ENCODE results near the gene KCNMA1. TPM values are rescaled to one million over a fixed set of nuclear protein-coding genes. Genes with fewer than 3 reads are reported as not detected.

The KCNMA1 gene
- polyA plus RNA-seq, 1 of the 3 experiments (the other 2 are of a cell fraction), result 107 TPM

DNA sequence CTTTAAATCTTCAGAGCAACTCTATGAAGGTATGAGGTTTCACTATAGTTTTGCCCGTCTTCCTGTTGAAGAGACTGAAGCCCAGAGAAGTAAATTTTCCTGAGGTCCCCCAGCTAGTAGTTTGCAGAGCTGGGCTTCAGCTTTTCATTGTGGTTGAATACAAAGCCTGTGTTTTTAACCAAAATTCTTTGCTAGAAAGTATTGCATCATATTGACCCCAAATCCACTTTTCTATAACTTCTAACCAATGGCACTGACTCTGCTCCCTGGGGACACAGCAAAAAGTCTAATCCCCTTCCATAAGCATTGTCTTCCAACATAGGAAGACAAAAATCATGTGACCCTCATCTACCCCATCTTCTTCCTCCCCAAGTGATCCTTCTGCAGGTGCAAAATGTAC is 93.0 kb downstream of the KCNMA1 start (continued):
- TF ChIP-seq EZH2phosphoT487 (IDR thresholded peaks at IDR 0.05; ENCODE audit: borderline replicate concordance, low read depth) (no peak), GABPA (IDR thresholded peaks at IDR 0.05; ENCODE audit: low read depth) (no peak), YY1 (IDR thresholded peaks at IDR 0.05; ENCODE audit: low read depth) (no peak), CHD2 (IDR thresholded peaks at IDR 0.05; ENCODE audit: low read length, partially characterized antibody) (no peak), REST (IDR thresholded peaks at IDR 0.05; ENCODE audit: low read depth, low read length) (no peak)
- TF ChIP-seq, protein P1, sequence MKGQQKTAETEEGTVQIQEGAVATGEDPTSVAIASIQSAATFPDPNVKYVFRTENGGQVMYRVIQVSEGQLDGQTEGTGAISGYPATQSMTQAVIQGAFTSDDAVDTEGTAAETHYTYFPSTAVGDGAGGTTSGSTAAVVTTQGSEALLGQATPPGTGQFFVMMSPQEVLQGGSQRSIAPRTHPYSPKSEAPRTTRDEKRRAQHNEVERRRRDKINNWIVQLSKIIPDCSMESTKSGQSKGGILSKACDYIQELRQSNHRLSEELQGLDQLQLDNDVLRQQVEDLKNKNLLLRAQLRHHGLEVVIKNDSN (IDR thresholded peaks at IDR 0.05; ENCODE audit: borderline replicate concordance, low read depth), result no peak

DNA sequence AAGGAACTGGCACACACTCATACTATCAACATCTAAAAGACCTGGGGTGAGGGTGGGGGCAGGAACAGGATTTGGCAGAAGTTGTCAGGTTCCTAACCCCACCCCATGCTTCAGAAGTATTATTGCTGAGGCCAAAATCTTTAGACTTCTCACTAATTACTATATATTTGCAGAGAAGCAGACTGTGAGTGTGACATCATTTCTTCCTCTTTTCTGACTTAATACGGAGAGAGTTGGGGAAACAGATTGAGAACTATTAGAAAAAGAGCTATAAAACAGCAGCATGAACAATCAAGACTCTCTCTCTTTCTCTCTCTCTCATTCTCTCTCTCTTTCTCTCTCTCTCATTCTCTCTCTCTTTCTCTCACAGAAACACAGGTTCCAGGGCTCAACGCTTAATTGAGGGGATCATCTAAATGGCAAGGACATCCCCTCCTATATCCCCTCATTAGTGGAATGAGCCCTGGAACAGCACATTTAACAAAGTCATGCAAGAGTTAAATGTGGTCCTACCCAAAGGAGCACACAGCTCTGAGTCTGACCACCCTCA is 94.8 kb downstream of the KCNMA1 start:
- Histone ChIP-seq H3K4me1 (ENCODE audit: control insufficient read depth in 1 of 2, insufficient read depth in 2 of 2, low read depth in 1 of 2, low read length in 1 of 2) (no peaks in the 10 kb centered on the region), H2AFZ (ENCODE audit: low read depth) (no peak overlapping the region), H3K4me3 (ENCODE audit: low read depth in 2 of 2, low read length in 1 of 2) (no peak overlapping the region), H3K9me2 (no peaks in the 10 kb centered on the region), H3K9ac (no peak overlapping the region), H3F3A (replicated peaks; ENCODE audit: insufficient read depth) (no peaks in the 10 kb centered on the region), H3K27ac (ENCODE audit: low read depth in 2 of 2, low read length in 1 of 2) (no peak overlapping the region), H4K20me1 (ENCODE audit: insufficient read depth) (no peaks in the 10 kb centered on the region), H3K27me3 (ENCODE audit: insufficient read depth) (no peaks in the 10 kb centered on the region), H3K4me2 (no peak overlapping the region), H3K36me3 (replicated peaks in 1 of 2; ENCODE audit: control insufficient read depth in 1 of 2, insufficient read depth in 2 of 2, low read length in 1 of 2) (no peaks in the 10 kb centered on the region), H3K79me2 (ENCODE audit: insufficient read depth) (0 out of 2 replicates have a peak, but pooled peaks cover 8% of the 10 kb centered on the region), H3K9me3 (no peaks in the 10 kb centered on the region)
- TF ChIP-seq MXI1 (IDR thresholded peaks at IDR 0.05; ENCODE audit: low read depth, low read length) (no peak), FOXJ3 (CRISPR knock-in tag; IDR thresholded peaks at IDR 0.05) (no peak), CHD2 (IDR thresholded peaks at IDR 0.05; ENCODE audit: low read length, partially characterized antibody) (no peak), FOXM1 (IDR thresholded peaks at IDR 0.05; ENCODE audit: low read depth) (no peak), YY1 (IDR thresholded peaks at IDR 0.05; ENCODE audit: low read depth) (no peak)
- ChIA-PET POLR2A (no interaction called here), CTCF (interaction anchor here (1.0 kb wide), 1 partner anchor 150 kb away, joined by 3 read pairs; no protein-coding TSS in a partner anchor)
- DNase-seq, result no peak
- 91% methylated on average over 2 of the region's 2 CpGs for WGBS (ENCODE audit: low lambda C conversion rate)

DNA sequence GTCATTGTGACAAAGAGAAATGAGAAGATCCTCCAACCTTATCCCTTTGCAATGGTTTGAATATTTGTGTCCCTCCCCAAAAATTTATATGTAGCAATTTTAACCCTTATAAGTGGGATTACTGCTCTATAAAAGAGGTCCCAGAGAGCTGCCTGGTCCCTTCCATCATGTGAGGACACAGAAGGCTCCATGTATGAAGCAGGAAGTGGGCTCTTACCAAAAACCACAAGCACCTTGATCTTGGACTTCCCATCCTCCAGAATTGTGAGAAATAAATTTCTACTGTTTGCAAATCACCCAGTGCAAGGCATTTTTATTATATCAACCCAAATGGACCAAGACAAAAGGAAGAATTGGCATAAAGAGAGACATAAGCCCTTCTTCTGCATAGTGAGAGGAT is 95.7 kb downstream of the KCNMA1 start:
- no peak overlapping the region for H3K4me3 ChIP-seq (ENCODE audit: low read depth in 2 of 2, low read length in 1 of 2)
- no peak for TF ChIP-seq REST (IDR thresholded peaks at IDR 0.05; ENCODE audit: low read depth, low read length)
- TF ChIP-seq, protein P2, sequence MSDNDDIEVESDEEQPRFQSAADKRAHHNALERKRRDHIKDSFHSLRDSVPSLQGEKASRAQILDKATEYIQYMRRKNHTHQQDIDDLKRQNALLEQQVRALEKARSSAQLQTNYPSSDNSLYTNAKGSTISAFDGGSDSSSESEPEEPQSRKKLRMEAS (IDR thresholded peaks at IDR 0.05; ENCODE audit: low read depth), result no peak
- no peak for TF ChIP-seq GATA2 (CRISPR knock-in tag; IDR thresholded peaks at IDR 0.05)
- no peak for TF ChIP-seq RXRA (IDR thresholded peaks at IDR 0.05; ENCODE audit: borderline replicate concordance, low read depth)
- no peak for TF ChIP-seq FOXM1 (IDR thresholded peaks at IDR 0.05; ENCODE audit: low read depth)
- no peak overlapping the region for H3K4me2 ChIP-seq
- CTCF ChIA-PET, result no interaction called here
- H3K9me2 ChIP-seq, result no peaks in the 10 kb centered on the region
- H3K79me2 ChIP-seq (ENCODE audit: insufficient read depth), result 0 out of 2 replicates have a peak, but pooled peaks cover 8% of the 10 kb centered on the region
- H3K4me1 ChIP-seq (ENCODE audit: control insufficient read depth in 1 of 2, insufficient read depth in 2 of 2, low read depth in 1 of 2, low read length in 1 of 2), result peaks cover 0 to 3% of the 10 kb centered on the region in 2 experiments; a peak in 1 of 4 replicates
- no peaks in the 10 kb centered on the region for H3K9me3 ChIP-seq
- H3F3A ChIP-seq (replicated peaks; ENCODE audit: insufficient read depth), result no peaks in the 10 kb centered on the region
- no peak for DNase-seq
- no peaks in the 10 kb centered on the region for H4K20me1 ChIP-seq (ENCODE audit: insufficient read depth)
- H3K9ac ChIP-seq, result no peak overlapping the region
- H3K27ac ChIP-seq (ENCODE audit: low read depth in 2 of 2, low read length in 1 of 2), result no peak overlapping the region
- POLR2A ChIA-PET, result no interaction called here
- H3K36me3 ChIP-seq (replicated peaks in 1 of 2; ENCODE audit: control insufficient read depth in 1 of 2, insufficient read depth in 2 of 2, low read length in 1 of 2), result no peaks in the 10 kb centered on the region
- no peaks in the 10 kb centered on the region for H3K27me3 ChIP-seq (ENCODE audit: insufficient read depth)
- H2AFZ ChIP-seq (ENCODE audit: low read depth), result no peak overlapping the region

Data from SK-N-SH (cell line).